ENCODE measurements around the gene DSCAML1.

DSCAML1 gene

GRCh38 chr11:117691516-117691915, 105.5 kb downstream of the DSCAML1 start:
- DNase-seq (ENCODE audit: low spot score), result no peak

GRCh38 chr11:117691218-117691514, 105.8 kb downstream of the DSCAML1 start:
- DNase-seq (ENCODE audit: low spot score), result no peak

- no peak for DNase-seq (ENCODE audit: low spot score)
These were observed 106.4 kb downstream of the DSCAML1 start for GRCh38 chr11:117690484-117691217.

- no peak for DNase-seq (ENCODE audit: low spot score)
These were observed 108.7 kb downstream of the DSCAML1 start for GRCh38 chr11:117688255-117688797.

GRCh38 chr11:117687776-117688175, 109.2 kb downstream of the DSCAML1 start:
- DNase-seq (ENCODE audit: low spot score), result no peak

GRCh38 chr11:117686711-117687110, 110.3 kb downstream of the DSCAML1 start:
- DNase-seq (ENCODE audit: low spot score), result no peak

GRCh38 chr11:117685566-117685965, 111.5 kb downstream of the DSCAML1 start:
- no peak for DNase-seq (ENCODE audit: low spot score)

GRCh38 chr11:117684731-117685130, 112.3 kb downstream of the DSCAML1 start:
- no peak for DNase-seq (ENCODE audit: low spot score)

- DNase-seq (ENCODE audit: low spot score), result no peak
These were observed 112.9 kb downstream of the DSCAML1 start for GRCh38 chr11:117684111-117684510.

GRCh38 chr11:117681438-117681837, 115.6 kb downstream of the DSCAML1 start:
- DNase-seq (ENCODE audit: low spot score), result no peak

GRCh38 chr11:117679461-117679860, 117.6 kb downstream of the DSCAML1 start:
- DNase-seq (ENCODE audit: low spot score), result no peak

GRCh38 chr11:117678658-117679406, 118.2 kb downstream of the DSCAML1 start:
- no peak for DNase-seq (ENCODE audit: low spot score)

GRCh38 chr11:117677729-117678310, 119.2 kb downstream of the DSCAML1 start:
- DNase-seq (ENCODE audit: low spot score), result no peak

- no peak for DNase-seq (ENCODE audit: low spot score)
These were observed 120.5 kb downstream of the DSCAML1 start for GRCh38 chr11:117676501-117676900.

- DNase-seq (ENCODE audit: low spot score), result no peak
These were observed 123.4 kb downstream of the DSCAML1 start for GRCh38 chr11:117673602-117674001.

GRCh38 chr11:117671370-117671769, 125.6 kb downstream of the DSCAML1 start:
- no peak for DNase-seq (ENCODE audit: low spot score)

GRCh38 chr11:117670924-117671323, 126.1 kb downstream of the DSCAML1 start:
- no peak for DNase-seq (ENCODE audit: low spot score)

GRCh38 chr11:117670443-117670842, 126.6 kb downstream of the DSCAML1 start:
- DNase-seq (ENCODE audit: low spot score), result no peak

GRCh38 chr11:117669616-117670015, 127.4 kb downstream of the DSCAML1 start:
- DNase-seq (ENCODE audit: low spot score), result no peak

GRCh38 chr11:117669062-117669461, 128.0 kb downstream of the DSCAML1 start:
- no peak for DNase-seq (ENCODE audit: low spot score)

- DNase-seq (ENCODE audit: low spot score), result no peak
These were observed 128.7 kb downstream of the DSCAML1 start for GRCh38 chr11:117668321-117668751.

- DNase-seq (ENCODE audit: low spot score), result no peak
These were observed 132.1 kb downstream of the DSCAML1 start for GRCh38 chr11:117664897-117665296.

GRCh38 chr11:117663821-117664220, 133.2 kb downstream of the DSCAML1 start:
- no peak for DNase-seq (ENCODE audit: low spot score)
